ENCODE measurements around the gene PRKD3.

Gene PRKD3

DNA sequence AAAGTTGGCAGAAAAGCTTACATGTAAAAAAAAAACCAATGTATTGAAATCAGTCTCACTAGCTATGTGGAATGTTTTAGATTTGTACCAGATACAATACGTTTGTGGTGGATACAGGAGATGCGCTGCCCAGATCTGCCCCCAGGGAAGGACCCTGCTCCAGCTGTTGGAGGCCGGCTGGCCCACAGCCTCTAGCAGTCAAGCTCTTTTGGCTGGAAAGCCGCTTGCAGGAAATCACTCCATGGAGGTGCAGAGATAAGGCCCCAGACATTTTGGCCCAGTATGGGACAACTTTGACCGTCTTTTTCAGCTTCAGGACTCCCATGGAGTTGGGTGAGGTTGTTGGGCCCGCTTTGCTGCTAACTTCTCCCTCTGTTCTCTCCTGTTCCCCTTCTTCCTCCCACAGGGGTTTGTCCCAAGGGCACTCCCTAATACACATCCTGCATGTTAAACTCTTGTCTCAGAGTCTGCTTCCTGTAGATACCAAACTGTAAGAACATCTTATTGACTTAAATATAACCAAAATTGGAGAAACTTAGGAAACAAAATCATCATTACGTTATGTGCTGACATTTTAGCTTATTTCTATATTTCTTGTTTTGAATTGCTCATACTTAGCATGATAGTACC, 18.1 kb upstream of the PRKD3 start:
- no peak for DNase-seq

DNA sequence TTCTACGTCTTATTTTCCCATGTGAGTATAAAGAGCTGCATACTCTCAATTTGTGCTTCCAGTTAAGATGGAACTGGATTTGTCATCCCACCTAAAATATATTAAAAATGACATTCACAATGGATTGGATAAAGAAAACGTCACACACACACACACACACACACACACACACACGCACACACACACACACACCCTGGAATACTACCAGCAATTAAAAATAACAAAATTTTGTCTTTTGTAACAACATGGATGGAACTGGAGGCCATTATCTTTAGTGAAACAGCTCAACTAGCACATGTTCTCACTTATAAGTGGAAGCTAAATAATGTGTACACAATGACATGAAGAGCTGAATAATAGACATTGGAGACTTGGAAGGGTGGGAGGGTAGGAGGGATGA, 16.0 kb upstream of the PRKD3 start:
- no peak for DNase-seq

DNA sequence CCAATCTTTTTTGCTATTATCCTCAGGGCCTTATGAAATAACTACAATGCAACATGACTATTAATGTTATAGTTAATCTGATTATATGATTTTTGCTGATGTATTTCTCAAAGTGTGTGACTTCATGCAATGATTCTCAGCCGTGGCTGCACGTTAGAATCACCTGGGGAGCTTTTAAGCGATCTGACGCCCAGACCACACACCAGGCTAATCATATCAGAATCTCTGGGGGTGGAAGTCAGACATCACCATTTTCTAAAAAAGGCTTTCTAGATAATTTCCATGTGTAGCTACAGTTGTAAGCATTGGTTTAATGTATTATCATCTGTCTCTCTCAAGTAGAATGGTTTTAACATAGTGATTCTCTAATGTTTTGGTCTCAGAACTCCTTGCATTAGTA, 14.3 kb upstream of the PRKD3 start:
- no peak for DNase-seq

DNA sequence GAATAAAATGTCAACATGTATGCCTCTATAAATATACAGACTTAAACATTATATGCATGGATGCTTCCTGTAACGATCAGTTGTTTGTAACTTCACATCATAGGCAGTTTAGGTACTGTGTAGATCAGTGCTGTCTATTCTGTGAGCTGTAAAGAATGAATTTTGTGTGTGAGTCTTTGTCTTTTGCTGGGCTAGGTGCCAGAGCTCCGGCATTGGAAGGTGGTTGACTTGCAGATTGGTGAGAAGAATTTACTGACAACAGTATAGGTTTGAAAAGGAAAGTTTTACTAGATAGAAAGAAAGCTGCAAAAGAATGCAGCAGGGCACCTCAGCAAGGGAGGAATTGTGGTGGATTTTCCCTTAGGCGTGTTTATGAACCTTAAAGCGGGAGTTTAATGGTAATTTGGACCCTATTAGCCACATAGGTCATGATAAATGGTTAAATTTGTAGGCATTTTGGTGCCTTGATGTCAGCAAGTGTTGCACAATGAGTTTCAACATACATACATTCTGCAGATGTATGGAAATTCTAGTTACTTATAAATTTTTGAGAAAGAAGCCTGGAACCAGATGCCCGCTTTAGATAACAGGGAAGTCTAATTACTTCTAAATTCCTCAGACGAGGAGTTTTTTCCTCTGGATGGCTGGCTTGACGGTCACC, 13.1 kb upstream of the PRKD3 start:
- DNase-seq: peak; percentile 40

DNA sequence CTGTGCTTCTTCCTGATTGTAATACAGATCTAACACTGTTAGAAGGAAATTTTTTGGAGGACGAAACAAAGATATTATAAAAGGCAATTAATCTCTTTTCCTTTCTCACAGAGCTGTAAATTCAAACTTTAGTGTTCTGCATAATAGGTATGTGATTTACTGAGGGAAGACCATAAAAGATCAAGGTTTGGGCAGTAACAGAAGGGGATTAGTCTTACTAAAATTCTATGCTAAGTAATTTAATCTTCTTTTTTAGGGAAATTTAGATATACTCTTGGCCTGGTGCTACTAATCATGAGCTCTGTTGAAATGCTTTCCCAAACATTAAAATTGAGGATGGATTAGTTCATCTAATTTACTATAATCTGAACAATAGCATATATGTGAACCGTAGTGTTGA, 11.0 kb upstream of the PRKD3 start:
- no peak for DNase-seq

DNA sequence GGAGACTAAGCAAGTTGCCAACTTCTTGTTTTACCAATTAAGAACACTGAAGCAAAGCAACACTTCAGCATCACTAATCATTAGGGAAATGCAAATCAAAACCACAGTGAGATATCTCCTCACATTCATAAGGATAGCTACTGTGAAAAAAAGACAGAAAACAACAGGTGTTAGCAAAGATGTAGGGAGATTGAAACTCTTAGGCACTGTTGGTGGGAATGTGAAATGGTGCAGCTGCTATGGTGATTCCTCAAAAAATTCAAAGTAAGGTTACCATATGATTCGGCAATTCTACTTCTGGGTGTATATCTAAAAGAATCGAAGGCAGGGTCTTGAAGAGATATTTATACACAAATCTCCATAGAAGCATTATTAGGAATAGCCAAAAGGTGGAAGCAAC, 8.6 kb upstream of the PRKD3 start:
- DNase-seq: no peak

DNA sequence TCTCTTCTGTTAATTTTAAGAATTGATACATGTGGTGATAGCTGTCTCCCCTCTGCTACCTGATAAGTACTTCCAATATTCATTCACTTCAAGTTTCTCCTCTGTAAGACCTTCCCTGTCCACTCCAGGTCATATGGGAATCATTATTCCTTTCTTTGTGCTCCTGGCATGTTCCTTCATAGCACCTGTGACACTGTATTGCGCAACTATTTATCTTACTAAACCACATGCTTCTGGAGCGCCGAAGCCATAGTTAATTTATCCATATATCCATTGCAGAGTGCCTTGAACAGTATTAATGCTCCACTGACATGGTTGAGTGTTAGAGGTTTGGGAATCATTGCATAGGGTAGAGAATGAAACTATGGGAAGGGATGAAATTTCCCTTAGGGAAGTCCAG, 7.9 kb upstream of the PRKD3 start:
- no peak for DNase-seq

DNA sequence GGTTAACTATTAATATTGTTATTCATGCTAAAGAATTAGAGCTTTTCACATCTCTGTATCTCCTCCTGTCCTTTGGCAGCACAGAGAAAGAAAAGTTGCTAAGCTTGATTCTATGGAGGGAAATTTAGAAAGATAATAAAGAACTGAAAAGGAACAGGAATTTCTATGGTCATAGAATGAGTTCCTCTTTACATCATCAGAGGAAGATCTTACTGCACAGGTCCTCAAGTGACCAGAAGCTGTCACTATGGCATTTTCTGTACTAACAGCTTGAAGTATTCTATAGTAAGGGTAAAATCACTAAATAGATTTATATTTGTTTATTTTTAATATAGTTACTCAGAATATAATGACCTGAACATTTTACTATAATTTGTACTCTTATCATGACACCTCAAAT, 6.0 kb upstream of the PRKD3 start:
- no peak for DNase-seq

DNA sequence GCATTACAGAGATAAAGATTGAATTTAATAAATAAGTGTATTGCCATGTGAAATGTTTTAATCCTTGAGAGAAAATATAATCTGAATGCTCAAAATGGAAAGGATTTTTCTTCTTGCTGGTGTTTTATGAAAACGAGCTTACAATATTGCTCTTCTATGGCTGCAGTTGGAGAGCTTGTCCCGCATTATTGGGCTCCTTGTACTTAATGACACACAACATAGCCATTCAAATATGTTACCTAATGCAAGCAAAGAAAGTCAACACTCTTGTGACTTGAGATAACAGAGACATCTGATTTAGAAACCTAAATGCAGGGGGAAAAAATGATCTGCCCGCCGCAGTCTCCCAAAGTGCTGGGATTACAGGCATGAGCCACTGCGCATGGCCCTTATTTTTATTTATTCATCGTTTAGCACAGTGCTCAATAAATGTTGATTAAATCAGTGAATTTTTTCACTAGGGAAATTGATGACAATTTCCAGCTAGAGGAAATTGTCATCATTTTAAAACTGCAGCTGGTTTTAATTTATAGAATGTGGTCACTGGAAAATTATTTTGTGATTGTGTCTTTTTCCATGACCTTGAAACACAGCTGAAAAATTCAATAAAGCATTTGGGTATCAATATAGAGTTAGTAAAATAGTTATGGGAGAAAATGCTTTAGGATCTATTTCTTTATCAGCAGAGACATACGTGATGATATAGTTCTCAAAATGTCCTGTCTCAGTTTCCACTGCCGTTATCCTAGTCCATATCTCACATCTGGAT, 2.4 kb upstream of the PRKD3 start:
- DNase-seq: no peak

DNA sequence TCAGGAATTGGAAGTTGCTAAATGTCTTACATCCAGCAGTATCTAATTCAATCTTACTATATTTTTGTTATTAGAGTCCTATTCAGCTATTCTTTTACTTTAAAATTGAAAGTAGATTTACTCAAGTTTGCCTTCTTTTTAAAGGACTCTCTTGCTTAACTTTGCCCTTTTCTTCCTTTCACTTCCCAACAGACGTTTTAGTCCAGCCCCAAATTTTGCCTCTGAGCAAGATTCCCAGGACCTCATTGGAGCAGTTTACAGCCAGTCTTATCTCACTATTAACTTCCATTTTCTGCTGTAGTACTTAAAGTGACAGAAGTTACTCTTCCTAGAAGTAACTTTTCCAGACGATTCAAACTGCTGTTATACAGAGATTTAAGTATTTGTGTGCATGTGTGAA, 1.7 kb upstream of the PRKD3 start:
- DNase-seq: peak; percentile 71

DNA sequence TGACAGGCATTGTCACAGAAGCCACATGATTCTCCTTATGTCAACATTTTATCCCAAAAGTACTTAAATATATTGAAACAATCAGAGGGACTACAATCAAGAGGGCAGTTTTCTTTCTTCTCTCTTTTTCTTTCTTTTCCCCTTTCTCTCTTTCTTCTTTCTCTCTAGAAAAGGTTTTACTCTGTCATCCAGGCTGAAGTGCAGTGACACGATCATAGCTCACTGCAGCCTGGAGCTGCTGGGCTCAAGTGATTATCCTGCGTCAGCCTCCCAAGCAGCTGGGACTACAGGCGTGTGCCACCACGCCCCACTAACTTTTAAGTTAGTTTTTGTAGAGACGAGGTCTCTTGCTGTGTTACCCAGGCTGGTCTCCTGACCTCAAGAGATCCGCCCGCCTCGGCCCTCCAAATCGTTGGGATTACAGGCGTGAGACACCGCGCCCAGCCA, 1.0 kb upstream of the PRKD3 start:
- no peak for DNase-seq

DNA sequence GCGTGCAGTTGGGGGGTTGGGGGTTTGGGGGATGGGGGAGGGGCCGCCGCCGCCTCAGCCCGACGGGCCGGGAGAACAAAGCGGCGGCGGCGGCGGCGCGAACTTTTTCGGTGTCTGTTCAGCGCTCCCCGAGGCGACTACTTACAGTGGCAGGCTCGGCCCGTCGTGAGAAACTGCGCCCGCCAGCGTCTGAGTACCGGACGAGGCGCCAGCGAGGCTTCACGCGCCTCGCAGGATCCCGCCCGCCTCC, 172 bp downstream of the PRKD3 start:
- DNase-seq: no peak

DNA sequence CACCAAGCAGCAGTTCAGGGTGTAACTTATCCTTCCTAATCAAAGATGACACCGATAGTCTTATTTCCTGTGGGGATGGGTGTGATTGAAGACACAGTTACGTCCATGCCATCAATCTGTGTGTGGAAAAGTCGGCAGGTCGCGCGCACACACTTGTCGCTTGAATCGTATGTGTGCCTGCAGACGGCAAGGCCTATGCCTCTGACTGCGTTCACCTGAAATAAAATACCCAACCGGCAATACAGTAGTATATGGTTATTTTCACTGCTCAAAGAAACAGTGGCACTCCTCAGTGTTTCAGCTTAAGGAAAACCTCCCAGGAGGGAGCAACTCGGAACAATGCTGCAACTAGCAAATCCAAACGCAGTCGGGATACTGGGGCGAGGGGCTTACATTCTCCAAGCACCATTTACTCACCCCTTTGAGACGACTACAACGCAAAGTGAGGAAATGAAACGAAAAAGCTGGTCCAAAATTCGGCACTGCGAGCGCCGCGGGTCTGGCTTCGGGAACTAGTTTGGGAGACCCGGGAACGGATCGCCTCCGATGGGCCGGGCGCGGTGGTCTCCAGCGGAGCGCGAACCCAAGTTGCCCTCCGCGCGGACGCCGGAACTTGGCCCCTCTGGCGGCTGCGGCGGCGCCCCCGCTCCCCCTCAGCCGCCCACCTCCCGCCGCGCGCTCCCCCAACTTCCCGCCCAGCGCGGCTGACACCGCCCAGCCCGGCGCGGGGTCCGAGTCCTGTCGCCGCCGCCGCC, 675 bp downstream of the PRKD3 start:
- peak; percentile 16 for DNase-seq

DNA sequence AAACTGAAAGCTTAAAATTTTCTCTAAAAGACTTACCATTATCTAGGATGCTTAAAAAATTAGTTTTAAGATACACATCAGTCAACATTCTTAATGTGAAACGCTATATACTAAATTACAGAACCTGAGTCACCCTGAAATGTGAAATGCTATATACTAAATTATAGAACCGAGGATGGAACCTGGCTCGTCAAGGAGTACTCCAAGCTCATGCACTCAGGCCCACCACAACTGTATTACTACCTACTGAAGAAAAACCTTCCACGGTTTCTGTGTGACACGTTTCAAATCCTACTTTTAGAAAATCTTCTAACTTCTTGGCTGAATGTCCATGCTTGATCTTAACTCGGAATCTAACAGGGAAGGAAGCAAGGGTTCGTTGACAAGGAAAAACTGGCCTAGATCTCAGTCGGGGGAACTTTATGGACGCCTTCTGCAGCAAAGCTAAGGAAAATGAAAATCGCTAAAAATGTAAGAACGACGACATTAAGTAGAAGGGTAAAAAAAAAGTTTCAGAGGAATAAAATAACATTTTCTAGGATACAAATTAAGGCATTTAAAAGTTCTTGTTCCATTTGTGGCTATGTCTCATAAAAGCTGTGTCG, 1.4 kb downstream of the PRKD3 start:
- no peak for DNase-seq

DNA sequence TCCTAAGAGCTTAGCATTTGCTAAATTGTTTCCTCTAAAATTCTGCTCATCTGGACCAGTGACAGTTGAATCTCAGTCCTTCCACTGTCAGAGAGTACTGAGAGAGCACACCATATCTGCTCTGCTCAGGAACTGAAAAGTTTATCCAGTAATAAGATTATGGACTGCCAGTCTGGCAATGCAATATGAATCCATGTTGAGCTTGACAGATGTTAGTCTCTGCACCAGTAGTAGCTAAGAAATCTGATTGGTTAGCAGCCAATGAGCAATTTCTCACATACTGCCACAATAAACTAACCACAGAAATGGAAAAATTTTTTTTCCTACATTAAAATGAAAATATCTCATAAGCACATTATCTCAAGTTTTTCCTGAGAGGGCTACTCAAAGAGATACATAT, 2.3 kb downstream of the PRKD3 start:
- DNase-seq: peak; percentile 59

DNA sequence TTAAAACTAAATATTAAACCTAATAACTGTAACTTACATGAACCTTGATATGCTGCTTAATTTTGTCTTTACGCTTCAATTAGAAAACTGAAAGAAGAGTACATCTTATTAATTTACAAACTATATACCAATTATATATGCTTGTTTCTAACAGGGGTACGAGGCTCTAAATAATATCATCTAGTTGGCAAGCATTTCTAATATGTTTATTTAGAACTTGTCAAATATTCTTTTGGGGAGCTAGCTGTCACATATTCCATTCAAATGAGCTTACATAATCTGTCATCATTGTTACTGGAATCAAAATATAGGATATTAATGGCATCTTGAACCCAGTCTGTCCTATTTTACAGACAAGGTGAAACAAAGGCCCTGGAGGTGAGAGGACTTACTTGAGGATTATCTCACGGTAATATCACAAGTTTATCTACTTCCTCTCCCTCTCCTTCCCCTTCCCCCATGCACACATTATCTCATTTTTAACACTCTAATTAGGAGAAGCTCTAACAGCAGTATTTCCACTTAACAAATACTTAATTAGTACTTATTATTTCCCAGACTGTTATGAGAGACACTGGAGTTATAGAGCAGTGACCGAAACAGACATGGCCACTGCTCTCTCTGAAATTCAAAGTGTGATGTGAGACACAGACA, 3.5 kb downstream of the PRKD3 start:
- DNase-seq: no peak

DNA sequence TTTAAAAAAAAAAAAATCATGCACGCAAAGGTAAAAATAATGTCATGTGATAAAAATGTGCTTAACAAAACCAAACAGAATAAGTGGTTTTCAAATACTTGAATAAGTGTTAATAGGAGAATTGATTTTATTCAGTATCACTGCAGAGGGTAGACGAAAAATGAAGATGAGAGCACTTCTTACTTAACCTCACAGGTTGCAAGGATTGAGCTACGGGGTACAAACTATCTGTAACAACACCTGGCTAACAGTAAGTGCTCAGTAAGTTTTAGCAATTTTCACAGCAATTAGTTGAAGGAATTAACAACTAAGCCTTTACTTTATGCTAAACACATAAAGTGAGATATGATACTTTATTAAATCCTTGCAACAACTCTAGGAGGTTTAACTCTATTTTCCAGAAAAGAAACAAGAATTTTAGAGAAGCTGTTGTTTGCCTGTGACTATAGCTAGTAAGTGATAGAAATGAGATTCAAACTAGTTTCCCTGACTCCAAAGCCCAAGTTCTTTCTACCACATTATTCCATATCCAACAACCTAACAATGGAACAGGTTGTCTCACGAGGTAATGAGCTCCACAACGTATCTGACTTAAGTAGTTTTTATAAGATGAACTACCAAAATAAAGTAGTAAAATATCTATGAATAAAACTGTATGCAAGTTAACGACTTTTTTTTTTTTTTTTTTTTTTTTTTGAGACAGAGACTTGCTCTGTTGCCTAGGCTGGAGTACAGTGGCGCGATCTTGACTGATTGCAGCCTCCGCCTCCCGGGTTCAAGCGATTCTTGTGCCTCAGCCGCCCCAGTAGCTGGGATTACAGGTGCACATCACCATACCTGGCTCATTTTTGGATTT, 4.7 kb downstream of the PRKD3 start:
- DNase-seq: no peak

DNA sequence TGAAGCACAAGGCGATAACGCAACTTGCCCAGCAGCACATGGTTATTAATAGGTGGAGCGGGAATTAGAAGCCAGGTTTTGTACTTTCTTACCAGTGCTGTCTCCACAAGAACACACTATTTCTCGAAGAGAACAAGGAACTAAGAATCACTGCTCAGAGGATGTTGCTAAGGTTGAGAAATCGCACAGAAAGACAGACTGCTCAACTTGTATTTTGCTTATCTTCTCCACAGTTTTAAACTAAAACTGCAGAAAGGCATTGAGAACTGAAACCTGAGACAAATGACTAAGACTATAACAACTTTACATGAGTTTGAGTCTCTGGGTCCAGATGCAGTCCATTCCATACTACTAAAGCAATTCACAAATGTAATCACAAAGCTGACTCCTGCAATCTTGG, 6.2 kb downstream of the PRKD3 start:
- peak; percentile 75 for DNase-seq

DNA sequence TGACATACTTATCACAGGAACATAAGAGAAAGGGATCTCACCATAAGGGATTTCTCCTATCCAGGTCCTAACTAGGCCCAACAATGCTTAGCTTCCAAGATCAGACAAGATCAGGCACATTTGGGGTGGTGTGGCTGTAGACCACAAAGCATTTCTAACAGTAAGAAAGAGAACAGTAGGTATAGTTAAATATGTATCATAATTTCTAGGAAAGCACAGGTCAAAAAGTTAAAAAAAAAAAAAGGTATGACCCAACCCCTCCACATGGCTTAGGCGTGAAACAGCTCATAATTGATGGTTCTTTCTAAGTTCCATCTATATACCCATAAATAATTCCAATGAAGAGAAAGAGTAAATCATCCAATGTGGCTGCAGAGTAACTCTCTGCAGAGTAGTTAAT, 6.9 kb downstream of the PRKD3 start:
- no peak for DNase-seq

DNA sequence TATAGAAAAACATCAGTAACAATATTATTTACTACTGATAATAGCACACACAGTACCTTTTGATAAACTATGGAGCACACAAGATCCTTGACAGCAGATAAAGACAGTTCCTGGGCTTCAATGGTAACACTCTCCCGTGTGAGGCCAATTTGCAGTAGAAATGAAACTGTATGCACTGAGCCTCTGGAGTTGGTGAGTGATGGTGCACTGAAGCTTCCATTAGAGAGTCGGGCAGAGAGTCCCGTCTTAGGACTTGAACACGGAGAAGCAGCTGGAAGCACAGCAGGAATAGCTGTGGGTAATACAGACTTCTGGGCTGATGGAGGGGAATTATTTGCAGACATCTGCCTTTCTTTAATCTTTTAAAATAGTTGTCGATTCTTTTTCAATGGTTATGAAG, 8.5 kb downstream of the PRKD3 start:
- DNase-seq: no peak

DNA sequence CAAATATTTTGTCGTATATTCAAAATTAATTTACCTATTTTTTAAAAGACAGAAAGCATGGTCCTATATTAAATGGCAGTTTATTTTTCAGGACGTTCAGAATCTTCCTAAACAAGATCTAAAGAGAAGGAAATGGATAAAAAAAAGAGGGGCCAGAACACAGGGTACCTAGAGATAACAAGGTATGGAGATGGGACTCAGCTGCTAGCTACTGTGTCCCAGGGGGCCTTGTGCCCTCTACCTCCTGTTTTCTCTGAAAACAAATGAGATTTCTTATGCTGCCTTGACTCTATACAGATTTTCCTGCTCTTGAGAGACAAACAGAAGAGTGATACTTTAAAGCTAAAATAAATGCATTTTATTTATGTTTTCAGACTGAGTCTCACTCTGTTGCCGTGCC, 9.3 kb downstream of the PRKD3 start:
- DNase-seq: no peak

DNA sequence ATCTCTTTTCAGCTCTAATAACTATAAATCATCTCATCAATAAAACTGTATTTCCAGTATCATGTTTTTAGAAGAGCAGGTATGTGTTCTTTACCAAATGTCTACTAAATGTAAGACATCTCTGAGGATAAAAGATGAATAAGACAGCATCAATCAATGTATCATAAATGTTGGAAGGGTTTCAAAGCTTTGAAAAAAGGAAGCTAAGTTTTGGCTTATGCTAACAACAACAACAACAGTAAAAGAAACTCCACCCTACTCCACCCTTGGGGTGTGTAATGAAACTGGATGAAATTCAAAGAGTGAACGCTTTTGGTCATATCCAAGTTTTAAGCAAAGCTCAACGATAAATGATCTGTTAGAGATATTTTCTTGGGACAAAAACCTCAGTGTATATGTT, 17.1 kb downstream of the PRKD3 start:
- no peak for DNase-seq
